CD4-positive, alpha-beta T cell (primary cell): ENCODE results near the gene PTPN23. TPM values are rescaled to one million over a fixed set of nuclear protein-coding genes. Genes with fewer than 3 reads are reported as not detected.
A peak's percentile ranks its signal among the peaks of the same experiment; 100 is the strongest.

ENCODE experiments used
- ATAC-seq: fragments of 200-7000 bp; cut with Tn5 transposase; one replicate; pipeline ENCODE4 v1.10.0; 2022; ENCODE audit warnings: mild to moderate bottlenecking; ENCODE audit not compliant: poor library complexity
- CTCF ChIA-PET: fragments of 350-600 bp; sonication (Branson Sonifier 250); formaldehyde crosslinking; loops from one replicate; lab custom pipeline; 2021; ENCODE audit warnings: antibody characterized with exemption, inconsistent platforms; lab: Charles Lee
- POLR2A ChIA-PET: fragments of 350-600 bp; sonication (Branson Sonifier 250); formaldehyde crosslinking; loops from one replicate; lab custom pipeline; 2021; ENCODE audit warnings: antibody characterized with exemption, inconsistent platforms; lab: Charles Lee
- DNase-seq, 14 experiments: peaks; one replicate each; pipeline ENCODE4 v3.0.0-alpha.2; 2013 to 2020; ENCODE audit warnings: mixed read lengths in 2 of 14
- H3K27ac ChIP-seq, 2 donors: one replicate each; pipeline versions ENCODE4 v1.5.1 to v1.7.0; 2013; ENCODE audit warnings: low read length in 2 of 2, low read depth in 1 of 2, mild to moderate bottlenecking in 1 of 2
- H3K27me3 ChIP-seq, 2 experiments: 1 replicate in 1 of 2; 2 replicates in 1 of 2; pipeline versions ENCODE4 v1.6.1 to v1.7.0; 2013; ENCODE audit warnings: low read length in 2 of 2, control low read depth in 1 of 2, mild to moderate bottlenecking in 1 of 2, moderate library complexity in 1 of 2; ENCODE audit not compliant: insufficient read depth in 2 of 2, control insufficient read depth in 1 of 2
- H3K36me3 ChIP-seq: one replicate; pipeline ENCODE4 v1.6.1; 2013; ENCODE audit warnings: low read length, control low read depth; ENCODE audit not compliant: insufficient read depth
- H3K4me1 ChIP-seq: one replicate; pipeline ENCODE4 v1.6.1; 2013; ENCODE audit warnings: low read length, control low read depth; ENCODE audit not compliant: insufficient read depth
- H3K4me3 ChIP-seq: one replicate; pipeline ENCODE4 v1.5.1; 2013; ENCODE audit warnings: mild to moderate bottlenecking, low read length, moderate library complexity
- H3K9me3 ChIP-seq, 2 experiments: 1 replicate in 1 of 2; 2 replicates in 1 of 2; pipeline versions ENCODE4 v1.6.1 to v1.7.0; 2013; ENCODE audit warnings: low read length in 2 of 2, mild to moderate bottlenecking in 2 of 2, control low read depth in 1 of 2, moderate library complexity in 1 of 2; ENCODE audit not compliant: control insufficient read depth in 1 of 2, insufficient read depth in 1 of 2
- H3K27ac Mint-ChIP-seq: one replicate; pipeline ENCODE4 v1.8.0; 2020; ENCODE audit warnings: mixed read lengths
- H3K27me3 Mint-ChIP-seq: one replicate; pipeline ENCODE4 v1.8.0; 2021; ENCODE audit warnings: mixed read lengths
- H3K36me3 Mint-ChIP-seq: one replicate; pipeline ENCODE4 v1.8.0; 2021; ENCODE audit warnings: low read depth, mixed read lengths
- H3K4me1 Mint-ChIP-seq: one replicate; pipeline ENCODE4 v1.8.0; 2021; ENCODE audit warnings: low read depth, mixed read lengths
- H3K4me3 Mint-ChIP-seq: one replicate; pipeline ENCODE4 v1.8.0; 2020; ENCODE audit warnings: mild to moderate bottlenecking, mixed read lengths
- H3K9me3 Mint-ChIP-seq: one replicate; pipeline ENCODE4 v1.8.0; 2020; ENCODE audit warnings: mixed read lengths
- intact Hi-C, 2 experiments: fragments of 100-400 bp; cut with DNase I in 1 of 2; cut with micrococcal nuclease in 1 of 2; formaldehyde crosslinking; loops; one replicate each; pipeline versions ENCODE4 v1.15.1 to v1.9.0; 2023 to 2025; cut with DNase I, micrococcal nuclease
- total RNA-seq, 174 experiments: library from RNA in 2 of 174; stranded (reverse) in 2 of 174; gene quantifications; one replicate each; pipeline ENCODE4 v1.2.3 and lab custom pipeline; 2021 to 2026
- TF ChIP-seq, protein P1 (sequence below): fragments of 200-600 bp; IDR thresholded peaks from one replicate; pipeline ENCODE4 v1.8.0; 2022; ENCODE audit warnings: antibody characterized with exemption, mild to moderate bottlenecking

Gene PTPN23
- total RNA-seq, 2 experiments from 2014 or later = 27.3 to 35.7 TPM

DNA sequence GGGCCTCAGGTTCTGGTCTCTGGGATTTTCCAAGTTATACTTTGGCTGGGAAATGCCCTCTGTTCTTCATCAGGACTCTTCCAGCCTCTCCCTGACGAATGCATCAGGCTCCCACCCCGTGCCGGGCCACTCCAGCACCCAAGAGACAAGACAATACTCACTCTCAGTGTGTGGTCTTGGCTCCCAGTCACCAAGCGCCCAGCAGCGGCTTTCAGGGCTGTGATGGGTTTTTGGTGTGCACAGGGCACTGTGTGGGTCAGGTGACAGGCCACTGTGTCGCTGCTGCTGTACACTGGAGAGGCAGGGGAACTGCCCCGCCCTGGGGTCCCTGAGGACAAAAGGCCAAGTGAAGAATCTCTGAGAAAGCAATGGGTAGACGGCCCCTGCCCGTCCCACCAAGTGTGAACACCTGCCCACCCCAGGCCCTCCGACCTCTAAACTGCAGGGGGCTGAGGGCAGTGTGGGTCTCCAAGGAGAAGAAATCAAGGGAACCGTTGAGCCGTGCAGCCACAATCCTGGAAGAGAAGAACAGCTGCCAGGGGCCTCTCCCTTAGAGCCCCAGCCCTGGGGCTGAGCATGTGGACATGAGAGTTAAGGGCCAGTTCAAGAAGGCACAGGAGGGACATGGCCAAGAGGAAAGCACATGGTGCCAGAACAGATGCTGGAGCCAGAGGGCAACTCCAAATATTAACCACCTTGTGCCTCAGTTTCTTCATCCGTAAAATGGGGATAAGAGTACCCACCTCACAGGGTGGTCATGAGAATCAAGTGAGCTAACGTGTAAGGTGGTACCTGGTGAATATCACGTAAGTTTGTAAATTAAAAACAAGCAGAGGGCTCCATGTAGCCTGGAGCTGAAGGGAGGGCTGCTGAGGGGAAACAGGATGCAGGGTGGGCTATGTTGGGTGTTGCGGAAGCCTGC is 34.1 kb downstream of the PTPN23 start:
- no peaks in the 10 kb centered on the region for H3K27me3 ChIP-seq
- no peaks in the 10 kb centered on the region for H3K27me3 Mint-ChIP-seq
- no peak overlapping the region for H3K27ac ChIP-seq
- TF ChIP-seq, protein P1, sequence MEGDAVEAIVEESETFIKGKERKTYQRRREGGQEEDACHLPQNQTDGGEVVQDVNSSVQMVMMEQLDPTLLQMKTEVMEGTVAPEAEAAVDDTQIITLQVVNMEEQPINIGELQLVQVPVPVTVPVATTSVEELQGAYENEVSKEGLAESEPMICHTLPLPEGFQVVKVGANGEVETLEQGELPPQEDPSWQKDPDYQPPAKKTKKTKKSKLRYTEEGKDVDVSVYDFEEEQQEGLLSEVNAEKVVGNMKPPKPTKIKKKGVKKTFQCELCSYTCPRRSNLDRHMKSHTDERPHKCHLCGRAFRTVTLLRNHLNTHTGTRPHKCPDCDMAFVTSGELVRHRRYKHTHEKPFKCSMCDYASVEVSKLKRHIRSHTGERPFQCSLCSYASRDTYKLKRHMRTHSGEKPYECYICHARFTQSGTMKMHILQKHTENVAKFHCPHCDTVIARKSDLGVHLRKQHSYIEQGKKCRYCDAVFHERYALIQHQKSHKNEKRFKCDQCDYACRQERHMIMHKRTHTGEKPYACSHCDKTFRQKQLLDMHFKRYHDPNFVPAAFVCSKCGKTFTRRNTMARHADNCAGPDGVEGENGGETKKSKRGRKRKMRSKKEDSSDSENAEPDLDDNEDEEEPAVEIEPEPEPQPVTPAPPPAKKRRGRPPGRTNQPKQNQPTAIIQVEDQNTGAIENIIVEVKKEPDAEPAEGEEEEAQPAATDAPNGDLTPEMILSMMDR = no peak
- H3K27ac Mint-ChIP-seq = no peak overlapping the region
- DNase-seq (no peak), ATAC-seq (no peak)
- intact Hi-C loops = no loop called here
- H3K4me1 ChIP-seq = no peaks in the 10 kb centered on the region
- no peaks in the 10 kb centered on the region for H3K9me3 ChIP-seq
- H3K4me3 ChIP-seq = no peak overlapping the region
- peaks cover 59% of the 10 kb centered on the region for H3K36me3 Mint-ChIP-seq
- ChIA-PET POLR2A (interaction anchor here (1.4 kb wide), 1 partner anchor 34 kb away, joined by 3 read pairs; the partner anchor contains the start of gene PTPN23), CTCF (no interaction called here)
- no peaks in the 10 kb centered on the region for H3K4me1 Mint-ChIP-seq
- H3K9me3 Mint-ChIP-seq = no peaks in the 10 kb centered on the region
- H3K36me3 ChIP-seq = peaks cover 77% of the 10 kb centered on the region
- H3K4me3 Mint-ChIP-seq = no peak overlapping the region

DNA sequence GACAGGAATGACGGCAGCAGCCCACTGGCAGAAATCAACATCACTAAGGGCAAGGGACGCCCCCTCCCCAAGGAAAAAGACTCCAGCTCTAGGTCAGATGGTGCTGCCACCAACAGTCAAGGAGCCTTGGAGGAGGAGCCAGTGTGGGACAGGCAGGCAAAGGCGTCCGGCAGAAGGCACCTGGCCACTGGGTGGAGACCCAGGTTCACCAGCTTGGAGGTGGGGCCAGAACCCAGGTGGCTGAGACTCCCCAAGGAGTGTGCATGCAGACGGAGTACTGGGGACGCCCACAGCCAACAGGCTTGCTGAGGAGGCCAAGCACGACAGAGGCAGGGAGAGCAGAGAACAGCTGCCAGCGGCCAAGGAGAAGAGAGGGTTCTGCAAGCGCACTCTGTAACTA is 35.2 kb downstream of the PTPN23 start:
- peaks cover 4% of the 10 kb centered on the region for H3K4me1 Mint-ChIP-seq
- CTCF ChIA-PET = no interaction called here

DNA sequence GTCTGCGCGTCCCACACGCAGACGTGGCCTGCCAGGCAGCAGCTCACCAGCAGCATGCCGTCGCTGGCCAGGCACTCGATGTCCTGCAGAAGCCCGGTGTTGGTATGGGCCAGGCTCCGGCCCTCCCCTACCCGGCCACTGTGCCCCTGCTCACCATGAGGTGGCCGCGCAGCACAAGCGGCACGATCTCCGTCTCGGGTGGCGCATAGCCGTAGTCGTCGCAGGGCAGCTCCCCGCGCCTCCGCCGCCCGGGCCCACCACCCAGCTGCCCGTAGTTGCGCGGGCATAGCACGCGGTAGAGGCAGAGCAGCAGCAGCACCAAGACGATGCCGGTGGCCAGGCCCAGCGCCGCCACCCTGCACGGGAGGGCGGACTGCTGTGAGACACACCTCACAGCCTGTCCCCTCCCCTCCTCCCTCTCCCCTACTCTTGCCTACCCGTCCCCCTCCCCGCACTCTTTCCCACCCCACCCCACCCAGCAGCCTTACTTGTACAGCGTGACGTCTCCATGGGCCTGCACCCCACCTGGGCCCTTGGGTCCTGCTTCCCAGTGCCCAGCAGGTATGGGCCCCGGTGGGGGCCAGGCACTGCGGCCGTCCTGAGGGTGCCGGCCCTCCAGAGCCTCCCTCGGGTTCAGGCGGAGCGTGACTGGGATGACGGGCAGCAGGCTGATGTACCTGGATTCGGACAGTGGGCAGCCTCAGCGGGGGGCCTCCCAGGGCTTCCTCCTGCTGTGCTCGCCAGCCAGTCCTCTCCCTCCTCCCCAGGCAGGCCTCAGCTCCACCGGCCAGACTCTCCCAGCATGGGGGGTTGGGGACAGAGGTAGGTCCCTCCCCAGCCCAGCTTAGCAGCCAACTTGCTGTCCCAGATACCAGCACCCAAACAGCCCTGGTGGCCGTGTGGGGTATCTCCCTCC is 37.6 kb downstream of the PTPN23 start:
- Mint-ChIP-seq H3K27me3 (no peaks in the 10 kb centered on the region), H3K27ac (peak overlapping the region; percentile 69), H3K4me1 (peaks cover 12% of the 10 kb centered on the region), H3K4me3 (no peak overlapping the region), H3K9me3 (no peaks in the 10 kb centered on the region), H3K36me3 (peaks cover 52% of the 10 kb centered on the region)
- Histone ChIP-seq H3K27ac (no peak overlapping the region), H3K9me3 (no peaks in the 10 kb centered on the region), H3K4me3 (no peak overlapping the region), H3K27me3 (no peaks in the 10 kb centered on the region), H3K36me3 (peaks cover 56% of the 10 kb centered on the region), H3K4me1 (peaks cover 17% of the 10 kb centered on the region)
- intact Hi-C loops = no loop called here
- ChIA-PET CTCF (no interaction called here), POLR2A (no interaction called here)
- TF ChIP-seq, protein P1 = no peak
- DNase-seq (peak in 1 of 14 experiments; percentile 35), ATAC-seq (no peak)

More for the DNA sequence above, 35.2 kb downstream of the PTPN23 start:
- no peak overlapping the region for H3K4me3 Mint-ChIP-seq
- intact Hi-C loops = no loop called here
- POLR2A ChIA-PET = interaction anchor here (1.4 kb wide), 1 partner anchor 35 kb away, joined by 3 read pairs; the partner anchor contains the start of gene PTPN23
- H3K36me3 ChIP-seq = peaks cover 76% of the 10 kb centered on the region
- TF ChIP-seq, protein P1 = no peak
- peaks cover 5% of the 10 kb centered on the region for H3K4me1 ChIP-seq
- ATAC-seq = no peak
- no peak overlapping the region for H3K27ac ChIP-seq
- no peak overlapping the region for H3K4me3 ChIP-seq
- H3K9me3 ChIP-seq = no peaks in the 10 kb centered on the region
- H3K36me3 Mint-ChIP-seq = peaks cover 63% of the 10 kb centered on the region
- no peaks in the 10 kb centered on the region for H3K9me3 Mint-ChIP-seq
- no peak for DNase-seq
- no peaks in the 10 kb centered on the region for H3K27me3 ChIP-seq
- no peaks in the 10 kb centered on the region for H3K27me3 Mint-ChIP-seq
- no peak overlapping the region for H3K27ac Mint-ChIP-seq
